Measurements from ENCODE around the gene TMEM44. TPM values are rescaled to one million over a fixed set of nuclear protein-coding genes. Genes with fewer than 3 reads are reported as not detected.

Gene TMEM44
- total RNA-seq, 3 donors from 2014 or later (not counting 1 experiment from before 2014, with no cell fraction given), result 2.1 to 3.0 (median 2.8) TPM

GRCh38 chr3:194577986-194578905, 55.0 kb downstream of the TMEM44 start:
- Histone ChIP-seq H3K4me1 (ENCODE audit: control insufficient read depth, insufficient read depth, low read length) (peaks cover 3% of the 10 kb centered on the region), H3K9me3 (ENCODE audit: control insufficient read depth, insufficient read depth, low read length) (no peaks in the 10 kb centered on the region), H3K4me3 (ENCODE audit: low read length) (no peak overlapping the region), H3K36me3 (ENCODE audit: control insufficient read depth, insufficient read depth, low read length) (no peaks in the 10 kb centered on the region), H3K27me3 (ENCODE audit: control insufficient read depth, insufficient read depth, low read length) (no peaks in the 10 kb centered on the region), H3K27ac (ENCODE audit: low read length) (no peak overlapping the region)
- no peak for TF ChIP-seq CTCF (IDR thresholded peaks at IDR 0.05)
- no peaks in the 10 kb centered on the region for H3K4me1 Mint-ChIP-seq
- no peak overlapping the region for H3K27ac Mint-ChIP-seq
- intact Hi-C loops (cut with micrococcal nuclease), result loop anchor here (10.0 kb wide), 1 partner anchor 243 kb away; no protein-coding TSS in a partner anchor
- H3K36me3 Mint-ChIP-seq, result no peaks in the 10 kb centered on the region
- H3K9me3 Mint-ChIP-seq, result no peaks in the 10 kb centered on the region
- no peak overlapping the region for H3K4me3 Mint-ChIP-seq
- H3K27me3 Mint-ChIP-seq (ENCODE audit: low read depth in 2 of 2), result peaks cover 13 to 21% of the 10 kb centered on the region in 2 donors
- 69% methylated on average over 9 of the region's 9 CpGs for WGBS (ENCODE audit: insufficient coverage)
- ATAC-seq, result no peak
- no peak for DNase-seq

GRCh38 chr3:194575484-194576210, 57.6 kb downstream of the TMEM44 start:
- Mint-ChIP-seq H3K9me3 (no peaks in the 10 kb centered on the region), H3K4me3 (no peak overlapping the region), H3K27ac (no peak overlapping the region), H3K4me1 (no peaks in the 10 kb centered on the region), H3K36me3 (no peaks in the 10 kb centered on the region), H3K27me3 (ENCODE audit: low read depth in 2 of 2) (peaks cover 29 to 44% of the 10 kb centered on the region in 2 donors)
- no peaks in the 10 kb centered on the region for H3K27me3 ChIP-seq (ENCODE audit: control insufficient read depth, insufficient read depth, low read length)
- H3K36me3 ChIP-seq (ENCODE audit: control insufficient read depth, insufficient read depth, low read length), result no peaks in the 10 kb centered on the region
- no peak overlapping the region for H3K27ac ChIP-seq (ENCODE audit: low read length)
- 92% methylated on average over 8 of the region's 9 CpGs for WGBS (ENCODE audit: insufficient coverage)
- no peak overlapping the region for H3K4me3 ChIP-seq (ENCODE audit: low read length)
- TF ChIP-seq CTCF (IDR thresholded peaks at IDR 0.05), result no peak
- no peaks in the 10 kb centered on the region for H3K9me3 ChIP-seq (ENCODE audit: control insufficient read depth, insufficient read depth, low read length)
- intact Hi-C loops (cut with micrococcal nuclease), result loop anchor here (10.0 kb wide), 1 partner anchor 241 kb away; no protein-coding TSS in a partner anchor
- ATAC-seq (no peak), DNase-seq (no peak)
- H3K4me1 ChIP-seq (ENCODE audit: control insufficient read depth, insufficient read depth, low read length), result no peaks in the 10 kb centered on the region

GRCh38 chr3:194574639-194575483, 58.4 kb downstream of the TMEM44 start:
- ATAC-seq (no peak), DNase-seq (no peak)
- H3K27ac ChIP-seq (ENCODE audit: low read length), result no peak overlapping the region
- H3K36me3 ChIP-seq (ENCODE audit: control insufficient read depth, insufficient read depth, low read length), result no peaks in the 10 kb centered on the region
- H3K4me1 ChIP-seq (ENCODE audit: control insufficient read depth, insufficient read depth, low read length), result no peaks in the 10 kb centered on the region
- no peak overlapping the region for H3K4me3 ChIP-seq (ENCODE audit: low read length)
- WGBS (ENCODE audit: insufficient coverage), result 85% methylated on average over 15 of the region's 15 CpGs
- H3K9me3 Mint-ChIP-seq, result no peaks in the 10 kb centered on the region
- TF ChIP-seq CTCF (IDR thresholded peaks at IDR 0.05), result no peak
- no peaks in the 10 kb centered on the region for H3K4me1 Mint-ChIP-seq
- no peaks in the 10 kb centered on the region for H3K9me3 ChIP-seq (ENCODE audit: control insufficient read depth, insufficient read depth, low read length)
- peaks cover 31 to 44% of the 10 kb centered on the region in 2 donors for H3K27me3 Mint-ChIP-seq (ENCODE audit: low read depth in 2 of 2)
- no peaks in the 10 kb centered on the region for H3K27me3 ChIP-seq (ENCODE audit: control insufficient read depth, insufficient read depth, low read length)
- intact Hi-C loops (cut with micrococcal nuclease), result loop anchor here (10.0 kb wide), 1 partner anchor 240 kb away; no protein-coding TSS in a partner anchor
- no peak overlapping the region for H3K4me3 Mint-ChIP-seq
- H3K27ac Mint-ChIP-seq, result no peak overlapping the region
- H3K36me3 Mint-ChIP-seq, result no peaks in the 10 kb centered on the region
